SK-N-SH treated with all-trans-retinoic acid at 6 μM for 48 hours (cell line): ENCODE results near the gene TMEM63A.

Experiments used
- ATAC-seq: fragments of 200-7000 bp; cut with Tn5 transposase; 3 replicates; pipeline ENCODE4 v1.9.1; 2020; ENCODE audit warnings: mild to moderate bottlenecking, moderate library complexity
- ARNTL ChIP-seq: fragments of 450-650 bp; formaldehyde crosslinking; IDR thresholded peaks from 2 replicates; pipeline ENCODE4 v1.5.0; 2020; ENCODE audit warnings: low read depth, mild to moderate bottlenecking, moderate library complexity, borderline replicate concordance
- BACH2 ChIP-seq: fragments of 250-450 bp; sonication (Bioruptor Pico); IDR thresholded peaks from 2 replicates; pipeline ENCODE4 v1.9.0; 2021; ENCODE audit warnings: mild to moderate bottlenecking, borderline replicate concordance
- CSDC2 ChIP-seq: fragments of 250-450 bp; sonication (Bioruptor Pico); IDR thresholded peaks from 2 replicates; pipeline ENCODE4 v1.5.0; 2020; ENCODE audit warnings: mild to moderate bottlenecking, moderate library complexity
- ESRRG ChIP-seq: fragments of 250-450 bp; sonication (Bioruptor Pico); IDR thresholded peaks from 2 replicates; pipeline ENCODE4 v1.6.1; 2021; ENCODE audit warnings: mild to moderate bottlenecking
- GLIS3 ChIP-seq: fragments of 250-450 bp; sonication (Bioruptor Pico); IDR thresholded peaks from 2 replicates; pipeline ENCODE4 v1.5.0; 2020; ENCODE audit warnings: mild to moderate bottlenecking, moderate library complexity
- OSR1 ChIP-seq: fragments of 250-450 bp; sonication (Bioruptor Pico); IDR thresholded peaks from 2 replicates; pipeline ENCODE4 v1.8.0; 2022; ENCODE audit warnings: moderate library complexity, mild to moderate bottlenecking, inconsistent platforms
- PPARA ChIP-seq: fragments of 250-450 bp; sonication (Bioruptor Pico); IDR thresholded peaks from 2 replicates; pipeline ENCODE4 v1.5.0; 2020; ENCODE audit warnings: mild to moderate bottlenecking, borderline replicate concordance
- RARB ChIP-seq: fragments of 250-450 bp; sonication (Bioruptor Pico); IDR thresholded peaks from 2 replicates; pipeline ENCODE4 v1.8.0; 2021; ENCODE audit warnings: mild to moderate bottlenecking, moderate library complexity
- SNAI2 ChIP-seq: fragments of 250-450 bp; sonication (Bioruptor Pico); IDR thresholded peaks from 2 replicates; pipeline ENCODE4 v1.5.0; 2020; ENCODE audit warnings: mild to moderate bottlenecking, moderate library complexity
- TCF4 ChIP-seq: fragments of 250-450 bp; sonication (Bioruptor Pico); IDR thresholded peaks from 2 replicates; pipeline ENCODE4 v1.8.0; 2021; ENCODE audit warnings: mild to moderate bottlenecking, moderate library complexity, borderline replicate concordance
- TOX ChIP-seq: fragments of 250-450 bp; sonication (Bioruptor Pico); IDR thresholded peaks from 2 replicates; pipeline ENCODE4 v1.8.0; 2021; ENCODE audit warnings: mild to moderate bottlenecking, moderate library complexity, borderline replicate concordance
- ZC3H10 ChIP-seq: fragments of 250-450 bp; sonication (Bioruptor Pico); IDR thresholded peaks from 2 replicates; pipeline ENCODE4 v1.5.1; 2021; ENCODE audit warnings: mild to moderate bottlenecking, moderate library complexity
- ZFP3 ChIP-seq: fragments of 250-450 bp; sonication (Bioruptor Pico); IDR thresholded peaks from 2 replicates; pipeline ENCODE4 v1.5.0; 2020; ENCODE audit warnings: mild to moderate bottlenecking, moderate library complexity
- ZFP30 ChIP-seq: fragments of 450-650 bp; formaldehyde crosslinking; IDR thresholded peaks from 2 replicates; pipeline ENCODE4 v1.5.0; 2022; ENCODE audit warnings: mild to moderate bottlenecking, moderate library complexity
- ZNF565 ChIP-seq: fragments of 450-650 bp; formaldehyde crosslinking; conservative IDR thresholded peaks from 2 replicates; pipeline ENCODE4 v1.5.0; 2020; ENCODE audit warnings: low read depth, mild to moderate bottlenecking, moderate library complexity
- ZNF70 ChIP-seq: fragments of 450-650 bp; formaldehyde crosslinking; IDR thresholded peaks from 2 replicates; pipeline ENCODE4 v1.5.0; 2020; ENCODE audit warnings: mild to moderate bottlenecking, moderate library complexity
- ZNF8 ChIP-seq: fragments of 450-650 bp; formaldehyde crosslinking; IDR thresholded peaks from 2 replicates; pipeline ENCODE4 v1.5.0; 2020; ENCODE audit warnings: mild to moderate bottlenecking, moderate library complexity
- TF ChIP-seq, protein P1 (sequence below): fragments of 250-450 bp; sonication (Bioruptor Pico); IDR thresholded peaks from 2 replicates; pipeline ENCODE4 v1.8.0; 2020; ENCODE audit warnings: mild to moderate bottlenecking, moderate library complexity, borderline replicate concordance
- TF ChIP-seq, protein P2 (sequence below): fragments of 250-450 bp; sonication (Bioruptor Pico); IDR thresholded peaks from 2 replicates; pipeline ENCODE4 v1.5.1; 2020; ENCODE audit warnings: low read depth, mild to moderate bottlenecking, moderate library complexity
- TF ChIP-seq, protein P3 (sequence below): fragments of 250-450 bp; sonication (Bioruptor Pico); IDR thresholded peaks from 2 replicates; pipeline ENCODE4 v1.5.1; 2021; ENCODE audit warnings: mild to moderate bottlenecking, moderate library complexity
- TF ChIP-seq, protein P4 (sequence below): fragments of 250-450 bp; sonication (Bioruptor Pico); IDR thresholded peaks from 2 replicates; pipeline ENCODE4 v1.5.0; 2020; ENCODE audit warnings: mild to moderate bottlenecking, moderate library complexity
- TF ChIP-seq, protein P5 (sequence below): fragments of 250-450 bp; sonication (Bioruptor Pico); IDR thresholded peaks from 2 replicates; pipeline ENCODE4 v1.8.0; 2021; ENCODE audit warnings: low read depth, mild to moderate bottlenecking, moderate library complexity, borderline replicate concordance

TMEM63A gene

DNA sequence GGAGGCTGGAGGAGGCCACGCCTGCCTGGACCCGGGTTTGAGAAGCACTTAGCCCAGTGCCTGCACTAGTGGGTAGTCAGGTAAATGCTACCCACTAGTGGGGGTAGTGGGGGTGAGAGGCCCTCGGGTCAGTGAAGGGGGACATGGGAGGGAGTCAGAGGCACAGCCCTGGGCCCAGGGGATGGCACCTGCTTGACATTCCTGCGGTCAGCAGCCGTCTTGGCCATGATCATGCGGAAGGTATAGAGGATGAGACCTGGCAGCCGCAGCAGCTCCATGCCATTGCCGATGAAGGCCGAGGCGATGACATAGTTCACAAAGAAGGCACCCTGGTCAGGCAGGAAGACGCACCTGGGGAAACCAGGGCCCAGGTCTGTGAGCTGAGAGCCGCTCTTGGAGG lies 28.7 kb downstream of the TMEM63A start:
- TF ChIP-seq ZFP30 (CRISPR knock-in tag), result no peak
- ATAC-seq, result no peak

DNA sequence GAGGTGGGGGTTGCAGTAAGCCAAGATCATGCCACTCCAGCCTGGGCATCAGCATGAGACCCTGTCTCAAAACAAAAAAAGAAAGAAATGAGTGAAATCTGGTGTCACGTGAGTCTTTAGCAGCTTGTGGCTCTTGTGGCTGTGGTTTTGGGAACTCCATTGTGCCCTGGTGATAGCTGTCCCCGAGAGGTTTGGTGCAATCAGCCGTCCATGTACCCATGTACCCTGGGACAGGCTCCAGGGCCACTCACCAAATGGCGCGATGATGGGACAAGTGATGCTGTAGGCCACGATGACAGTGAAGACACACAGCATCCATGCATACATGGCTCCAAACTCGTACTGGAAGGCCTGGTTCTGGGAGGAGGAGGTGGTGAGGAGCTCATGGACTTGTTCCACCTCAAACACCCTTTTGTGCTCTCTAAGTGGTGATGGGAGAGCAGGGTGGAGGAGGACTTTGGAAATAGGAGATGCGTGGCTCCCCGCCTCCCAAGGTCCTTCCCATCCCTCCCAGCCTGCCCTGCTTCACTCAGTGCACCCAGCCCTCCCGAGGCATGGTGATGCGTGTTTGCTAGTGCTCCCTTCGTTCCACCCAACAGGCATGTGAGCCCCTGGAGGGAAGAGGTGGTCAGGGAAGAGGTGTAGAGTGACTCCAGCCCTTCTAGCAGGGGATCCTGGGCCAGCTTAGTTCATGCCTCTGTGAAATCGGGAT lies 29.6 kb downstream of the TMEM63A start:
- no peak for ATAC-seq
- TF ChIP-seq ARNTL (CRISPR knock-in tag), result no peak
- TF ChIP-seq ZC3H10 (CRISPR knock-in tag), result no peak
- no peak for TF ChIP-seq TOX
- TF ChIP-seq SNAI2 (CRISPR knock-in tag), result no peak
- no peak for TF ChIP-seq PPARA (CRISPR knock-in tag)
- TF ChIP-seq, protein P1, sequence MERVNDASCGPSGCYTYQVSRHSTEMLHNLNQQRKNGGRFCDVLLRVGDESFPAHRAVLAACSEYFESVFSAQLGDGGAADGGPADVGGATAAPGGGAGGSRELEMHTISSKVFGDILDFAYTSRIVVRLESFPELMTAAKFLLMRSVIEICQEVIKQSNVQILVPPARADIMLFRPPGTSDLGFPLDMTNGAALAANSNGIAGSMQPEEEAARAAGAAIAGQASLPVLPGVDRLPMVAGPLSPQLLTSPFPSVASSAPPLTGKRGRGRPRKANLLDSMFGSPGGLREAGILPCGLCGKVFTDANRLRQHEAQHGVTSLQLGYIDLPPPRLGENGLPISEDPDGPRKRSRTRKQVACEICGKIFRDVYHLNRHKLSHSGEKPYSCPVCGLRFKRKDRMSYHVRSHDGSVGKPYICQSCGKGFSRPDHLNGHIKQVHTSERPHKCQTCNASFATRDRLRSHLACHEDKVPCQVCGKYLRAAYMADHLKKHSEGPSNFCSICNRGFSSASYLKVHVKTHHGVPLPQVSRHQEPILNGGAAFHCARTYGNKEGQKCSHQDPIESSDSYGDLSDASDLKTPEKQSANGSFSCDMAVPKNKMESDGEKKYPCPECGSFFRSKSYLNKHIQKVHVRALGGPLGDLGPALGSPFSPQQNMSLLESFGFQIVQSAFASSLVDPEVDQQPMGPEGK (CRISPR knock-in tag), result no peak

DNA sequence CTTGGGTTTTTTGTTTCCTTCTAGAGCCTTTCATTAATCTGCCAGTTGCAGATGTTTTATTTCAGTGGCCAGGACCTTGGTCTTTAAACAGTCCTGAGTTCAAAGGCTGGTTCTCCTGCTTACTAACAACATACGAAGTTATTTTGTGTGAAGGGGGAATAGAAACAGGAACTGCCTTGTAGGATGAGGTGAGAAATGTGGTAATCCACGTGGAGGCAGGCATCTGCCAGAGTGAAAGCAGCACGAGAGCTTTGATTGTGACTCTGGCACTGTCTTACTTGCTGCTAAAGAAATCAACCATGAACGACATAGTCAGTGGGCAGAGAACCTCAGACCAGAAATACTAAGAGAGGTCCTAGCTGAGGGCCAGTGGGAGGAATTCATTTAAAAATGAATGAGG lies 30.4 kb downstream of the TMEM63A start:
- ATAC-seq, result no peak
- TF ChIP-seq ZC3H10 (CRISPR knock-in tag), result no peak
- TF ChIP-seq, protein P2, sequence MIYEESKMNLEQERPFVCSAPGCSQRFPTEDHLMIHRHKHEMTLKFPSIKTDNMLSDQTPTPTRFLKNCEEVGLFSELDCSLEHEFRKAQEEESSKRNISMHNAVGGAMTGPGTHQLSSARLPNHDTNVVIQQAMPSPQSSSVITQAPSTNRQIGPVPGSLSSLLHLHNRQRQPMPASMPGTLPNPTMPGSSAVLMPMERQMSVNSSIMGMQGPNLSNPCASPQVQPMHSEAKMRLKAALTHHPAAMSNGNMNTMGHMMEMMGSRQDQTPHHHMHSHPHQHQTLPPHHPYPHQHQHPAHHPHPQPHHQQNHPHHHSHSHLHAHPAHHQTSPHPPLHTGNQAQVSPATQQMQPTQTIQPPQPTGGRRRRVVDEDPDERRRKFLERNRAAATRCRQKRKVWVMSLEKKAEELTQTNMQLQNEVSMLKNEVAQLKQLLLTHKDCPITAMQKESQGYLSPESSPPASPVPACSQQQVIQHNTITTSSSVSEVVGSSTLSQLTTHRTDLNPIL (CRISPR knock-in tag), result no peak
- no peak for TF ChIP-seq CSDC2 (CRISPR knock-in tag)
- TF ChIP-seq, protein P3, sequence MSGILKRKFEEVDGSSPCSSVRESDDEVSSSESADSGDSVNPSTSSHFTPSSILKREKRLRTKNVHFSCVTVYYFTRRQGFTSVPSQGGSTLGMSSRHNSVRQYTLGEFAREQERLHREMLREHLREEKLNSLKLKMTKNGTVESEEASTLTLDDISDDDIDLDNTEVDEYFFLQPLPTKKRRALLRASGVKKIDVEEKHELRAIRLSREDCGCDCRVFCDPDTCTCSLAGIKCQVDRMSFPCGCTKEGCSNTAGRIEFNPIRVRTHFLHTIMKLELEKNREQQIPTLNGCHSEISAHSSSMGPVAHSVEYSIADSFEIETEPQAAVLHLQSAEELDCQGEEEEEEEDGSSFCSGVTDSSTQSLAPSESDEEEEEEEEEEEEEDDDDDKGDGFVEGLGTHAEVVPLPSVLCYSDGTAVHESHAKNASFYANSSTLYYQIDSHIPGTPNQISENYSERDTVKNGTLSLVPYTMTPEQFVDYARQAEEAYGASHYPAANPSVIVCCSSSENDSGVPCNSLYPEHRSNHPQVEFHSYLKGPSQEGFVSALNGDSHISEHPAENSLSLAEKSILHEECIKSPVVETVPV (CRISPR knock-in tag), result no peak
- no peak for TF ChIP-seq RARB (CRISPR knock-in tag)
- no peak for TF ChIP-seq ARNTL (CRISPR knock-in tag)
- TF ChIP-seq ZFP30 (CRISPR knock-in tag), result no peak
- TF ChIP-seq ZNF565 (CRISPR knock-in tag), result no peak
- no peak for TF ChIP-seq ZFP3 (CRISPR knock-in tag)
- TF ChIP-seq ZNF70 (CRISPR knock-in tag), result no peak
- no peak for TF ChIP-seq PPARA (CRISPR knock-in tag)
- TF ChIP-seq, all 23 proteins: peak for 0

DNA sequence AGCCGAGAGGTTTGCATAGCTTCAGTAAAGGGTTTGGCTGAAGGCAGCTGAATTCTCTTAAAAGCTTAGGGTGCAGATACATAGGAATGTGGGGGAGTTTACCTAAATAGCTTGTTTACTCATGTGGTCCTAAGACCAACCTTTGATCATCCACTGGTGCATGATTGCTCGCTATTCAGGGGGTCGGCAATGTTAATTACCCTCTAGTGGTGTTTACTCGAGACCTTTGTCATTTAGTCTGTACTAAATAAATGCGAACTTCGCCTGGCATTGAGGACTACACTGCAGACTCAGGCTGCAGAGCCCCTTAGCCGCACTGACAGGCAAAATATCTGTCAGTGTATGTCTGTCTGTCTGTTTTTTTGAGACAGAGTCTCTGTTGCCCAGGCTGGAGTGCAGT lies 31.8 kb downstream of the TMEM63A start:
- TF ChIP-seq, protein P4, sequence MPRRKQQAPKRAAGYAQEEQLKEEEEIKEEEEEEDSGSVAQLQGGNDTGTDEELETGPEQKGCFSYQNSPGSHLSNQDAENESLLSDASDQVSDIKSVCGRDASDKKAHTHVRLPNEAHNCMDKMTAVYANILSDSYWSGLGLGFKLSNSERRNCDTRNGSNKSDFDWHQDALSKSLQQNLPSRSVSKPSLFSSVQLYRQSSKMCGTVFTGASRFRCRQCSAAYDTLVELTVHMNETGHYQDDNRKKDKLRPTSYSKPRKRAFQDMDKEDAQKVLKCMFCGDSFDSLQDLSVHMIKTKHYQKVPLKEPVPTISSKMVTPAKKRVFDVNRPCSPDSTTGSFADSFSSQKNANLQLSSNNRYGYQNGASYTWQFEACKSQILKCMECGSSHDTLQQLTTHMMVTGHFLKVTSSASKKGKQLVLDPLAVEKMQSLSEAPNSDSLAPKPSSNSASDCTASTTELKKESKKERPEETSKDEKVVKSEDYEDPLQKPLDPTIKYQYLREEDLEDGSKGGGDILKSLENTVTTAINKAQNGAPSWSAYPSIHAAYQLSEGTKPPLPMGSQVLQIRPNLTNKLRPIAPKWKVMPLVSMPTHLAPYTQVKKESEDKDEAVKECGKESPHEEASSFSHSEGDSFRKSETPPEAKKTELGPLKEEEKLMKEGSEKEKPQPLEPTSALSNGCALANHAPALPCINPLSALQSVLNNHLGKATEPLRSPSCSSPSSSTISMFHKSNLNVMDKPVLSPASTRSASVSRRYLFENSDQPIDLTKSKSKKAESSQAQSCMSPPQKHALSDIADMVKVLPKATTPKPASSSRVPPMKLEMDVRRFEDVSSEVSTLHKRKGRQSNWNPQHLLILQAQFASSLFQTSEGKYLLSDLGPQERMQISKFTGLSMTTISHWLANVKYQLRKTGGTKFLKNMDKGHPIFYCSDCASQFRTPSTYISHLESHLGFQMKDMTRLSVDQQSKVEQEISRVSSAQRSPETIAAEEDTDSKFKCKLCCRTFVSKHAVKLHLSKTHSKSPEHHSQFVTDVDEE (CRISPR knock-in tag), result no peak
- TF ChIP-seq TCF4 (CRISPR knock-in tag), result no peak
- TF ChIP-seq ARNTL (CRISPR knock-in tag), result no peak
- no peak for TF ChIP-seq ZNF565 (CRISPR knock-in tag)
- no peak for TF ChIP-seq ZFP30 (CRISPR knock-in tag)
- TF ChIP-seq ZNF70 (CRISPR knock-in tag), result no peak
- TF ChIP-seq, protein P5, sequence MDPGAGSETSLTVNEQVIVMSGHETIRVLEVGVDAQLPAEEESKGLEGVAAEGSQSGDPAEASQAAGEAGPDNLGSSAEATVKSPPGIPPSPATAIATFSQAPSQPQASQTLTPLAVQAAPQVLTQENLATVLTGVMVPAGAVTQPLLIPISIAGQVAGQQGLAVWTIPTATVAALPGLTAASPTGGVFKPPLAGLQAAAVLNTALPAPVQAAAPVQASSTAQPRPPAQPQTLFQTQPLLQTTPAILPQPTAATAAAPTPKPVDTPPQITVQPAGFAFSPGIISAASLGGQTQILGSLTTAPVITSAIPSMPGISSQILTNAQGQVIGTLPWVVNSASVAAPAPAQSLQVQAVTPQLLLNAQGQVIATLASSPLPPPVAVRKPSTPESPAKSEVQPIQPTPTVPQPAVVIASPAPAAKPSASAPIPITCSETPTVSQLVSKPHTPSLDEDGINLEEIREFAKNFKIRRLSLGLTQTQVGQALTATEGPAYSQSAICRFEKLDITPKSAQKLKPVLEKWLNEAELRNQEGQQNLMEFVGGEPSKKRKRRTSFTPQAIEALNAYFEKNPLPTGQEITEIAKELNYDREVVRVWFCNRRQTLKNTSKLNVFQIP, result no peak
- TF ChIP-seq ZNF8 (CRISPR knock-in tag), result no peak
- TF ChIP-seq OSR1 (CRISPR knock-in tag), result no peak
- no peak for TF ChIP-seq CSDC2 (CRISPR knock-in tag)
- TF ChIP-seq, protein P3 (CRISPR knock-in tag), result no peak
- TF ChIP-seq ESRRG (CRISPR knock-in tag), result no peak
- no peak for TF ChIP-seq SNAI2 (CRISPR knock-in tag)
- TF ChIP-seq, protein P2 (CRISPR knock-in tag), result no peak
- no peak for TF ChIP-seq TOX
- no peak for TF ChIP-seq BACH2 (CRISPR knock-in tag)
- no peak for TF ChIP-seq PPARA (CRISPR knock-in tag)
- TF ChIP-seq GLIS3 (CRISPR knock-in tag), result no peak
- no peak for ATAC-seq
